IMR-90 (cell line): ENCODE measurements around the gene OR4D11. TPM values are rescaled to one million over a fixed set of nuclear protein-coding genes. Genes with fewer than 3 reads are reported as not detected.

Experiments used
- ATAC-seq: fragments of 200-7000 bp; cut with Tn5 transposase; 2 replicates; pipeline ENCODE4 v1.9.1; 2020; ENCODE audit warnings: low read depth, mild to moderate bottlenecking, moderate library complexity
- BruUV-seq: library from RNA; stranded (reverse); fragments of 400-500 nt; replicated peaks from 2 replicates; lab custom pipeline; 2021; lab: Mats Ljungman, UMichigan
- CTCF ChIA-PET: fragments of 300-600 bp; formaldehyde crosslinking; extraction: SDS; loops from one replicate; lab custom pipeline; 2021; ENCODE audit warnings: antibody characterized with exemption; lab: Yijun Ruan, JAX
- POLR2A ChIA-PET: fragments of 300-600 bp; sonication (Branson Sonifier 250); formaldehyde crosslinking; loops from one replicate; lab custom pipeline; 2022; ENCODE audit warnings: antibody characterized with exemption; ENCODE audit not compliant: unreplicated experiment; lab: Charles Lee
- DNase-seq: peaks from one replicate; pipeline ENCODE4 v3.0.0; 2013
- H2AFZ ChIP-seq: replicated peaks from 2 replicates; pipeline ENCODE3; 2013; ENCODE audit warnings: low read length, mild to moderate bottlenecking; ENCODE audit not compliant: poor library complexity
- H2AK5ac ChIP-seq: 2 replicates; pipeline ENCODE4 v1.6.1; 2013; ENCODE audit warnings: low read depth, low read length, inconsistent platforms
- H2AK9ac ChIP-seq: replicated peaks from 2 replicates; pipeline ENCODE3; 2013; ENCODE audit warnings: mild to moderate bottlenecking, low read depth, low read length, moderate library complexity; ENCODE audit not compliant: poor library complexity
- H2BK120ac ChIP-seq: 2 replicates; pipeline ENCODE4 v1.6.1; 2013; ENCODE audit warnings: low read depth, low read length, inconsistent platforms
- H2BK15ac ChIP-seq: 3 replicates; pipeline ENCODE4 v1.6.1; 2013; ENCODE audit warnings: low read depth, low read length, inconsistent platforms
- H2BK20ac ChIP-seq: 2 replicates; pipeline ENCODE4 v1.6.1; 2013; ENCODE audit warnings: low read depth, mild to moderate bottlenecking, inconsistent platforms, low read length, moderate library complexity
- H2BK5ac ChIP-seq: 2 replicates; pipeline ENCODE4 v1.6.1; 2013; ENCODE audit warnings: mild to moderate bottlenecking, low read depth, low read length, inconsistent platforms; ENCODE audit not compliant: poor library complexity, severe bottlenecking
- H3K14ac ChIP-seq: replicated peaks from 2 replicates; pipeline ENCODE4 v1.6.1; 2013; ENCODE audit warnings: low read depth, low read length, inconsistent platforms
- H3K18ac ChIP-seq: 2 replicates; pipeline ENCODE4 v1.6.1; 2013; ENCODE audit warnings: low read depth, low read length, control low read depth
- H3K23ac ChIP-seq: 2 replicates; pipeline ENCODE4 v1.6.1; 2013; ENCODE audit warnings: low read depth, low read length, inconsistent platforms
- H3K27ac ChIP-seq: 2 replicates; pipeline ENCODE4 v1.5.1; 2013; ENCODE audit warnings: mild to moderate bottlenecking, control low read depth, low read length; ENCODE audit not compliant: insufficient read depth
- H3K27me3 ChIP-seq: 2 replicates; pipeline ENCODE4 v1.6.1; 2013; ENCODE audit warnings: low read length; ENCODE audit not compliant: control insufficient read depth, insufficient read depth
- H3K36me3 ChIP-seq: 2 replicates; pipeline ENCODE4 v1.6.1; 2013; ENCODE audit warnings: low read length, mixed read lengths; ENCODE audit not compliant: control insufficient read depth, insufficient read depth
- H3K4ac ChIP-seq: 2 replicates; pipeline ENCODE4 v1.6.1; 2013; ENCODE audit warnings: low read depth, low read length, inconsistent platforms
- H3K4me1 ChIP-seq: 2 replicates; pipeline ENCODE4 v1.6.1; 2013; ENCODE audit warnings: low read length, mixed read lengths; ENCODE audit not compliant: control insufficient read depth, insufficient read depth
- H3K4me2 ChIP-seq: 2 replicates; pipeline ENCODE4 v1.6.1; 2013; ENCODE audit warnings: low read depth, mild to moderate bottlenecking, control low read depth, low read length, moderate library complexity
- H3K4me3 ChIP-seq: 2 replicates; pipeline ENCODE4 v1.5.1; 2013; ENCODE audit warnings: low read depth, mild to moderate bottlenecking, control low read depth, low read length, moderate library complexity; ENCODE audit not compliant: insufficient read depth
- H3K56ac ChIP-seq: 2 replicates; pipeline ENCODE4 v1.6.1; 2013; ENCODE audit warnings: low read length, inconsistent platforms; ENCODE audit not compliant: insufficient read depth; ENCODE audit errors: extremely low read depth
- H3K79me1 ChIP-seq, 2 experiments: 2 replicates each; pipeline ENCODE4 v1.6.1; 2013; ENCODE audit warnings: low read length in 2 of 2, inconsistent platforms in 1 of 2, low read depth in 1 of 2
- H3K9ac ChIP-seq: 2 replicates; pipeline ENCODE4 v1.6.1; 2013; ENCODE audit warnings: low read depth, low read length, control low read depth
- H3K9me1 ChIP-seq: 2 replicates; pipeline ENCODE4 v1.6.1; 2013; ENCODE audit warnings: low read length, inconsistent platforms; ENCODE audit not compliant: insufficient read depth
- H3K9me3 ChIP-seq: 2 replicates; pipeline ENCODE4 v1.6.1; 2013; ENCODE audit warnings: low read length; ENCODE audit not compliant: control insufficient read depth, insufficient read depth
- H4K20me1 ChIP-seq: 2 replicates; pipeline ENCODE4 v1.6.1; 2013; ENCODE audit warnings: low read length, inconsistent platforms; ENCODE audit not compliant: insufficient read depth
- H4K5ac ChIP-seq: 2 replicates; pipeline ENCODE4 v1.6.1; 2013; ENCODE audit warnings: mild to moderate bottlenecking, low read depth, low read length, control low read depth
- H4K8ac ChIP-seq, 2 experiments: 2 replicates each; pipeline ENCODE4 v1.6.1; 2013; ENCODE audit warnings: low read depth in 2 of 2, low read length in 2 of 2, control low read depth in 1 of 2, inconsistent platforms in 1 of 2
- H4K91ac ChIP-seq: 2 replicates; pipeline ENCODE4 v1.6.1; 2013; ENCODE audit warnings: low read depth, low read length, inconsistent platforms; ENCODE audit not compliant: insufficient read depth
- BHLHE40 ChIP-seq: fragments of 150-350 bp; IDR thresholded peaks from 2 replicates; pipeline ENCODE4 v1.6.1; 2016; ENCODE audit warnings: mild to moderate bottlenecking, low read depth, low read length
- MAZ ChIP-seq: IDR thresholded peaks from 2 replicates; pipeline ENCODE4 v1.6.1; 2012; ENCODE audit warnings: low read depth, mild to moderate bottlenecking, low read length, improper control_type of control experiment, moderate library complexity, borderline replicate concordance
- MXI1 ChIP-seq: IDR thresholded peaks from 2 replicates; pipeline ENCODE4 v1.6.1; 2012; ENCODE audit warnings: low read depth, mild to moderate bottlenecking, low read length, moderate library complexity, borderline replicate concordance
- NFE2L2 ChIP-seq: fragments of 150-350 bp; IDR thresholded peaks from 2 replicates; pipeline ENCODE4 v1.6.1; 2016; ENCODE audit warnings: low read depth, mild to moderate bottlenecking, low read length
- RFX5 ChIP-seq: IDR thresholded peaks from 2 replicates; pipeline ENCODE4 v1.8.0; 2012; ENCODE audit warnings: low read depth, mild to moderate bottlenecking, low read length, moderate library complexity
- WGBS, 2 experiments: methylation state at CpG; one replicate each; pipeline versions ENCODE4 v1.1.5 to v1.1.7; 2013; ENCODE audit warnings: missing lambda C conversion rate in 2 of 2; ENCODE audit not compliant: insufficient read length in 1 of 2; ENCODE audit errors: extremely low coverage in 2 of 2; 5-methylcytosine and 5-hydroxymethylcytosine counted together
- dilution Hi-C: fragments of 300-500 bp; cut with HindIII; formaldehyde crosslinking; loops from one replicate; pipeline ENCODE4 v1.14.3; 2018; ENCODE audit warnings: low sequenced_read_pairs; ENCODE audit not compliant: unreplicated experiment
- in situ Hi-C: fragments of 300-500 bp; cut with MboI; formaldehyde crosslinking; loops from 3 replicates; pipeline ENCODE4 v1.14.3; 2019; ENCODE audit warnings: low sequenced_read_pairs, inconsistent platforms, mixed read lengths
- intact Hi-C: fragments of 100-400 bp; cut with micrococcal nuclease; formaldehyde crosslinking; loops from 2 replicates; pipeline ENCODE4 v1.10.0; 2022
- polyA plus RNA-seq, 3 experiments: library from polyadenylated mRNA; depleted of rRNA; stranded (reverse); fragments of >200 nt; gene quantifications; 2 replicates each; pipeline ENCODE4 v1.2.3, GENCODE V29; 2012; ENCODE audit warnings: low replicate concordance in 1 of 3
- total RNA-seq: library from RNA; depleted of rRNA; stranded (reverse); fragments of >200 nt; gene quantifications from 2 replicates; pipeline ENCODE4 v1.2.3, GENCODE V29; 2012

OR4D11 gene
- total and polyA plus RNA-seq, 2 of the 4 experiments (the other 2 are of a cell fraction), result not detected

GRCh38 chr11:59456661-59457060, 46.7 kb upstream of the OR4D11 start, which contains the start of gene OR4D6:
TSS of gene OR4D6 (plus strand) at chr11:59456961. CDS start at chr11:59456961, 0 bp downstream.
- H2BK20ac ChIP-seq, result no peak within 1 kb of the TSS
- H3K56ac ChIP-seq, result no peak within 1 kb of the TSS
- intact Hi-C loops, result no loop called here
- no peak within 1 kb of the TSS for H3K18ac ChIP-seq
- ChIA-PET POLR2A (no interaction called here), CTCF (no interaction called here)
- H3K14ac ChIP-seq, result no peak within 1 kb of the TSS
- WGBS, 2 experiments, result no CpG with 5 or more reads among the region's 2 CpGs
- no TSS peak for BruUV-seq
- H4K20me1 ChIP-seq, result no peaks in the 10 kb centered on the region
- no peak for ATAC-seq
- no peaks in the 10 kb centered on the region for H3K9me3 ChIP-seq
- H2AFZ ChIP-seq, result no peak within 1 kb of the TSS
- H2BK5ac ChIP-seq, result no peak within 1 kb of the TSS
- no peak within 1 kb of the TSS for H4K8ac ChIP-seq
- no peaks in the 10 kb centered on the region for H3K36me3 ChIP-seq
- H3K23ac ChIP-seq, result no peak within 1 kb of the TSS
- H3K79me1 ChIP-seq, result no peaks in the 10 kb centered on the region
- no peaks in the 10 kb centered on the region for H3K27me3 ChIP-seq
- no peak within 1 kb of the TSS for H2BK15ac ChIP-seq
- no peak within 1 kb of the TSS for H3K4me2 ChIP-seq
- no peak for DNase-seq
- no peak within 1 kb of the TSS for H2AK5ac ChIP-seq
- no peaks in the 10 kb centered on the region for H3K4me1 ChIP-seq
- in situ Hi-C loops, result no loop called here
- no peak within 1 kb of the TSS for H3K4ac ChIP-seq
- no peak within 1 kb of the TSS for H4K91ac ChIP-seq
- no peak within 1 kb of the TSS for H4K5ac ChIP-seq
- no peak for TF ChIP-seq MAZ
- no peak for TF ChIP-seq MXI1
- no peak for TF ChIP-seq RFX5
- TF ChIP-seq NFE2L2, result no peak
- no peak for TF ChIP-seq BHLHE40
- no peak within 1 kb of the TSS for H2BK120ac ChIP-seq
- H3K27ac ChIP-seq, result no peak within 1 kb of the TSS
- dilution Hi-C loops, result no loop called here
- H3K9me1 ChIP-seq, result no peaks in the 10 kb centered on the region
- H3K9ac ChIP-seq, result no peak within 1 kb of the TSS
- H3K4me3 ChIP-seq, result no peak within 1 kb of the TSS
- no peak within 1 kb of the TSS for H2AK9ac ChIP-seq
